SK-N-SH treated with all-trans-retinoic acid at 6 μM for 48 hours (cell line): ENCODE measurements around the gene SERPINF2.
"Not testable (repeated sequence)": the region's sequence is repeated elsewhere in the genome, so short reads cannot be mapped to it uniquely, and the experiment has no call there.

Experiments used
- ATAC-seq: fragments of 200-7000 bp; cut with Tn5 transposase; 3 replicates; pipeline ENCODE4 v1.9.1; 2020; ENCODE audit warnings: mild to moderate bottlenecking, moderate library complexity
- ARNTL ChIP-seq: fragments of 450-650 bp; formaldehyde crosslinking; IDR thresholded peaks from 2 replicates; pipeline ENCODE4 v1.5.0; 2020; ENCODE audit warnings: low read depth, mild to moderate bottlenecking, moderate library complexity, borderline replicate concordance
- BACH2 ChIP-seq: fragments of 250-450 bp; sonication (Bioruptor Pico); IDR thresholded peaks from 2 replicates; pipeline ENCODE4 v1.9.0; 2021; ENCODE audit warnings: mild to moderate bottlenecking, borderline replicate concordance
- CSDC2 ChIP-seq: fragments of 250-450 bp; sonication (Bioruptor Pico); IDR thresholded peaks from 2 replicates; pipeline ENCODE4 v1.5.0; 2020; ENCODE audit warnings: mild to moderate bottlenecking, moderate library complexity
- ESRRG ChIP-seq: fragments of 250-450 bp; sonication (Bioruptor Pico); IDR thresholded peaks from 2 replicates; pipeline ENCODE4 v1.6.1; 2021; ENCODE audit warnings: mild to moderate bottlenecking
- GLIS3 ChIP-seq: fragments of 250-450 bp; sonication (Bioruptor Pico); IDR thresholded peaks from 2 replicates; pipeline ENCODE4 v1.5.0; 2020; ENCODE audit warnings: mild to moderate bottlenecking, moderate library complexity
- ISL1 ChIP-seq: fragments of 250-450 bp; sonication (Bioruptor Pico); IDR thresholded peaks from 2 replicates; pipeline ENCODE4 v2.1.2; 2022; ENCODE audit warnings: mild to moderate bottlenecking, moderate library complexity
- OSR1 ChIP-seq: fragments of 250-450 bp; sonication (Bioruptor Pico); IDR thresholded peaks from 2 replicates; pipeline ENCODE4 v1.8.0; 2022; ENCODE audit warnings: moderate library complexity, mild to moderate bottlenecking, inconsistent platforms
- RARB ChIP-seq: fragments of 250-450 bp; sonication (Bioruptor Pico); IDR thresholded peaks from 2 replicates; pipeline ENCODE4 v1.8.0; 2021; ENCODE audit warnings: mild to moderate bottlenecking, moderate library complexity
- SNAI2 ChIP-seq: fragments of 250-450 bp; sonication (Bioruptor Pico); IDR thresholded peaks from 2 replicates; pipeline ENCODE4 v1.5.0; 2020; ENCODE audit warnings: mild to moderate bottlenecking, moderate library complexity
- TOX ChIP-seq: fragments of 250-450 bp; sonication (Bioruptor Pico); IDR thresholded peaks from 2 replicates; pipeline ENCODE4 v1.8.0; 2021; ENCODE audit warnings: mild to moderate bottlenecking, moderate library complexity, borderline replicate concordance
- ZC3H10 ChIP-seq: fragments of 250-450 bp; sonication (Bioruptor Pico); IDR thresholded peaks from 2 replicates; pipeline ENCODE4 v1.5.1; 2021; ENCODE audit warnings: mild to moderate bottlenecking, moderate library complexity
- ZFP3 ChIP-seq: fragments of 250-450 bp; sonication (Bioruptor Pico); IDR thresholded peaks from 2 replicates; pipeline ENCODE4 v1.5.0; 2020; ENCODE audit warnings: mild to moderate bottlenecking, moderate library complexity
- ZNF565 ChIP-seq: fragments of 450-650 bp; formaldehyde crosslinking; conservative IDR thresholded peaks from 2 replicates; pipeline ENCODE4 v1.5.0; 2020; ENCODE audit warnings: low read depth, mild to moderate bottlenecking, moderate library complexity
- ZNF70 ChIP-seq: fragments of 450-650 bp; formaldehyde crosslinking; IDR thresholded peaks from 2 replicates; pipeline ENCODE4 v1.5.0; 2020; ENCODE audit warnings: mild to moderate bottlenecking, moderate library complexity
- ZNF8 ChIP-seq: fragments of 450-650 bp; formaldehyde crosslinking; IDR thresholded peaks from 2 replicates; pipeline ENCODE4 v1.5.0; 2020; ENCODE audit warnings: mild to moderate bottlenecking, moderate library complexity
- TF ChIP-seq, protein P1 (sequence below): fragments of 250-450 bp; sonication (Bioruptor Pico); IDR thresholded peaks from 2 replicates; pipeline ENCODE4 v1.8.0; 2021; ENCODE audit warnings: low read depth, mild to moderate bottlenecking, moderate library complexity, borderline replicate concordance
- TF ChIP-seq, protein P2 (sequence below): fragments of 250-450 bp; sonication (Bioruptor Pico); IDR thresholded peaks from 2 replicates; pipeline ENCODE4 v1.5.0; 2020; ENCODE audit warnings: mild to moderate bottlenecking, moderate library complexity
- TF ChIP-seq, protein P3 (sequence below): fragments of 250-450 bp; sonication (Bioruptor Pico); IDR thresholded peaks from 2 replicates; pipeline ENCODE4 v1.5.1; 2020; ENCODE audit warnings: low read depth, mild to moderate bottlenecking, moderate library complexity
- TF ChIP-seq, protein P4 (sequence below): fragments of 250-450 bp; sonication (Bioruptor Pico); IDR thresholded peaks from 2 replicates; pipeline ENCODE4 v1.8.0; 2020; ENCODE audit warnings: mild to moderate bottlenecking, moderate library complexity, borderline replicate concordance

SERPINF2 gene

DNA sequence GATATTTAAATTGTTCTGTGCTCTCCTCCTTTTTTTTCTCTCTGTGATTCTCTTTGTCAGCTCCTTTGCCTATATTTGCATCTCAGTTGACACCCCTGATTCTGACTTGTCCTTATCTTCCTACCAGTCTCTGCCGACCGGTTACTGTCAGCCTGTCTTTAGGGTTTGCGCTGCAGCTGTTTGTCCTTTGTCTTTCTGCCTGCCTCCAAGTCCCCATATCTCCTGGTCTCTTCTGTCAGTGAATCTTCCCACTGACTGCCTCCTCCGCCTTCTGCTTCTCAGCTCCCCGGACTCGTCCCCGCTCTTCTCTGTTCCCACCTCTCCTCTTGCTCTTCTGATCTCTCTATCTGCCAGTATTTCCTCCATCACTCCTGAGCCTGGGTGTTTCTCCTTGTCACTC is 37.7 kb upstream of the SERPINF2 start:
- TF ChIP-seq RARB (CRISPR knock-in tag) (no peak), TOX (CRISPR knock-in tag) (no peak), ISL1 (CRISPR knock-in tag) (no peak), ZNF565 (no peak), GLIS3 (no peak), ESRRG (CRISPR knock-in tag) (no peak), BACH2 (no peak), ZNF8 (no peak), ARNTL (CRISPR knock-in tag) (no peak), CSDC2 (CRISPR knock-in tag) (no peak), ZNF70 (CRISPR knock-in tag) (no peak)
- TF ChIP-seq, protein P1, sequence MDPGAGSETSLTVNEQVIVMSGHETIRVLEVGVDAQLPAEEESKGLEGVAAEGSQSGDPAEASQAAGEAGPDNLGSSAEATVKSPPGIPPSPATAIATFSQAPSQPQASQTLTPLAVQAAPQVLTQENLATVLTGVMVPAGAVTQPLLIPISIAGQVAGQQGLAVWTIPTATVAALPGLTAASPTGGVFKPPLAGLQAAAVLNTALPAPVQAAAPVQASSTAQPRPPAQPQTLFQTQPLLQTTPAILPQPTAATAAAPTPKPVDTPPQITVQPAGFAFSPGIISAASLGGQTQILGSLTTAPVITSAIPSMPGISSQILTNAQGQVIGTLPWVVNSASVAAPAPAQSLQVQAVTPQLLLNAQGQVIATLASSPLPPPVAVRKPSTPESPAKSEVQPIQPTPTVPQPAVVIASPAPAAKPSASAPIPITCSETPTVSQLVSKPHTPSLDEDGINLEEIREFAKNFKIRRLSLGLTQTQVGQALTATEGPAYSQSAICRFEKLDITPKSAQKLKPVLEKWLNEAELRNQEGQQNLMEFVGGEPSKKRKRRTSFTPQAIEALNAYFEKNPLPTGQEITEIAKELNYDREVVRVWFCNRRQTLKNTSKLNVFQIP (CRISPR knock-in tag) = no peak
- TF ChIP-seq, protein P2, sequence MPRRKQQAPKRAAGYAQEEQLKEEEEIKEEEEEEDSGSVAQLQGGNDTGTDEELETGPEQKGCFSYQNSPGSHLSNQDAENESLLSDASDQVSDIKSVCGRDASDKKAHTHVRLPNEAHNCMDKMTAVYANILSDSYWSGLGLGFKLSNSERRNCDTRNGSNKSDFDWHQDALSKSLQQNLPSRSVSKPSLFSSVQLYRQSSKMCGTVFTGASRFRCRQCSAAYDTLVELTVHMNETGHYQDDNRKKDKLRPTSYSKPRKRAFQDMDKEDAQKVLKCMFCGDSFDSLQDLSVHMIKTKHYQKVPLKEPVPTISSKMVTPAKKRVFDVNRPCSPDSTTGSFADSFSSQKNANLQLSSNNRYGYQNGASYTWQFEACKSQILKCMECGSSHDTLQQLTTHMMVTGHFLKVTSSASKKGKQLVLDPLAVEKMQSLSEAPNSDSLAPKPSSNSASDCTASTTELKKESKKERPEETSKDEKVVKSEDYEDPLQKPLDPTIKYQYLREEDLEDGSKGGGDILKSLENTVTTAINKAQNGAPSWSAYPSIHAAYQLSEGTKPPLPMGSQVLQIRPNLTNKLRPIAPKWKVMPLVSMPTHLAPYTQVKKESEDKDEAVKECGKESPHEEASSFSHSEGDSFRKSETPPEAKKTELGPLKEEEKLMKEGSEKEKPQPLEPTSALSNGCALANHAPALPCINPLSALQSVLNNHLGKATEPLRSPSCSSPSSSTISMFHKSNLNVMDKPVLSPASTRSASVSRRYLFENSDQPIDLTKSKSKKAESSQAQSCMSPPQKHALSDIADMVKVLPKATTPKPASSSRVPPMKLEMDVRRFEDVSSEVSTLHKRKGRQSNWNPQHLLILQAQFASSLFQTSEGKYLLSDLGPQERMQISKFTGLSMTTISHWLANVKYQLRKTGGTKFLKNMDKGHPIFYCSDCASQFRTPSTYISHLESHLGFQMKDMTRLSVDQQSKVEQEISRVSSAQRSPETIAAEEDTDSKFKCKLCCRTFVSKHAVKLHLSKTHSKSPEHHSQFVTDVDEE = no peak
- TF ChIP-seq, protein P3, sequence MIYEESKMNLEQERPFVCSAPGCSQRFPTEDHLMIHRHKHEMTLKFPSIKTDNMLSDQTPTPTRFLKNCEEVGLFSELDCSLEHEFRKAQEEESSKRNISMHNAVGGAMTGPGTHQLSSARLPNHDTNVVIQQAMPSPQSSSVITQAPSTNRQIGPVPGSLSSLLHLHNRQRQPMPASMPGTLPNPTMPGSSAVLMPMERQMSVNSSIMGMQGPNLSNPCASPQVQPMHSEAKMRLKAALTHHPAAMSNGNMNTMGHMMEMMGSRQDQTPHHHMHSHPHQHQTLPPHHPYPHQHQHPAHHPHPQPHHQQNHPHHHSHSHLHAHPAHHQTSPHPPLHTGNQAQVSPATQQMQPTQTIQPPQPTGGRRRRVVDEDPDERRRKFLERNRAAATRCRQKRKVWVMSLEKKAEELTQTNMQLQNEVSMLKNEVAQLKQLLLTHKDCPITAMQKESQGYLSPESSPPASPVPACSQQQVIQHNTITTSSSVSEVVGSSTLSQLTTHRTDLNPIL = no peak
- TF ChIP-seq, protein P4, sequence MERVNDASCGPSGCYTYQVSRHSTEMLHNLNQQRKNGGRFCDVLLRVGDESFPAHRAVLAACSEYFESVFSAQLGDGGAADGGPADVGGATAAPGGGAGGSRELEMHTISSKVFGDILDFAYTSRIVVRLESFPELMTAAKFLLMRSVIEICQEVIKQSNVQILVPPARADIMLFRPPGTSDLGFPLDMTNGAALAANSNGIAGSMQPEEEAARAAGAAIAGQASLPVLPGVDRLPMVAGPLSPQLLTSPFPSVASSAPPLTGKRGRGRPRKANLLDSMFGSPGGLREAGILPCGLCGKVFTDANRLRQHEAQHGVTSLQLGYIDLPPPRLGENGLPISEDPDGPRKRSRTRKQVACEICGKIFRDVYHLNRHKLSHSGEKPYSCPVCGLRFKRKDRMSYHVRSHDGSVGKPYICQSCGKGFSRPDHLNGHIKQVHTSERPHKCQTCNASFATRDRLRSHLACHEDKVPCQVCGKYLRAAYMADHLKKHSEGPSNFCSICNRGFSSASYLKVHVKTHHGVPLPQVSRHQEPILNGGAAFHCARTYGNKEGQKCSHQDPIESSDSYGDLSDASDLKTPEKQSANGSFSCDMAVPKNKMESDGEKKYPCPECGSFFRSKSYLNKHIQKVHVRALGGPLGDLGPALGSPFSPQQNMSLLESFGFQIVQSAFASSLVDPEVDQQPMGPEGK (CRISPR knock-in tag) = no peak
- no peak for ATAC-seq

DNA sequence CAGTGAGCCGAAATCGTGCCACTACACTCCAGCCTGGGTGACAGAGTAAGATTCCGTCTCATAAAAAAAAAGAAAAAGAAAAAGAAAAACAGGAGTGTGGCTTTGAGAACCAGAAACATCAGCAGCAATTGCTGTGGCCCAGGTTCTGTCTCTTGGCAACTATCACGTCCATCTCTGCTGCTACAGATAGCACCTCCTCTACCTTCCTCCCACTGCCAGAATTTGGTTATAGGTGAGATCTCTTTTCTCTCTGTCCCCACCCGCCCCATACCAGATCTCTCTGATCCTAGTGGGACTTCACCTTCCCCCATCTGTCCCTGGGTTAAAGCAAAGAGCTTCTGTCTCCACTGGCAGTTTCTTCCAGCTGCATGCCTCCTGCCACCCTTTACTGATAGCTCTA is 35.6 kb upstream of the SERPINF2 start:
- TF ChIP-seq SNAI2 (CRISPR knock-in tag) = no peak
- TF ChIP-seq ISL1 (CRISPR knock-in tag) = no peak
- no peak for TF ChIP-seq ESRRG (CRISPR knock-in tag)
- no peak for TF ChIP-seq ZFP3 (CRISPR knock-in tag)
- no peak for TF ChIP-seq ZNF70 (CRISPR knock-in tag)
- no peak for TF ChIP-seq OSR1 (CRISPR knock-in tag)
- TF ChIP-seq CSDC2 (CRISPR knock-in tag) = no peak
- no peak for ATAC-seq

DNA sequence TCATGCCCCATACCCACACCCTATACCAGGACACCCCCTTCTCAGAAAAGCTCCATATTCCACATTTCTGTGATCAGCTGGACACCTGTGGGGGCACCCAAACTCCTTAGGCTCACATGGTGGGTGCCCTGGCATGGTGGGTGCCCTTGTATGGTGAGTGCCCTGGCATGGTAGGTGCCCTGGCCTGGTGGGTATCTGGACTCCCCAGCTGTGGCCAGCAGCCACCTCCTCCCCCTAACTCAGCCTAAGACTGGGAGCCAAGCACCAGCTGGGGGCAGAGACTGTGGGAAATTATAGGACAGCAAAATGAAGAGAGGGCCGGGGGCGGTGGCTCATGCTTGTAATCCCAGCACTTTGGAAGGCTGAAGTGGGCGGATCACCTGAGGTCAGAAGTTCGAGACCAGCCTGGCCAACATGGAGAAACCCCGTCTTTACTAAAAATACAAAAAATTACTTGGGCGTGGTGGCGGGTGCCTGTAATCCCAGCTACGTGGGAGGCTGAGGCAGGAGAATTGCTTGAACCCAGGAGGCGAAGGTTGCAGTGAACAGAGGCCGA is 33.8 kb upstream of the SERPINF2 start:
- not testable (repeated sequence) for ATAC-seq

DNA sequence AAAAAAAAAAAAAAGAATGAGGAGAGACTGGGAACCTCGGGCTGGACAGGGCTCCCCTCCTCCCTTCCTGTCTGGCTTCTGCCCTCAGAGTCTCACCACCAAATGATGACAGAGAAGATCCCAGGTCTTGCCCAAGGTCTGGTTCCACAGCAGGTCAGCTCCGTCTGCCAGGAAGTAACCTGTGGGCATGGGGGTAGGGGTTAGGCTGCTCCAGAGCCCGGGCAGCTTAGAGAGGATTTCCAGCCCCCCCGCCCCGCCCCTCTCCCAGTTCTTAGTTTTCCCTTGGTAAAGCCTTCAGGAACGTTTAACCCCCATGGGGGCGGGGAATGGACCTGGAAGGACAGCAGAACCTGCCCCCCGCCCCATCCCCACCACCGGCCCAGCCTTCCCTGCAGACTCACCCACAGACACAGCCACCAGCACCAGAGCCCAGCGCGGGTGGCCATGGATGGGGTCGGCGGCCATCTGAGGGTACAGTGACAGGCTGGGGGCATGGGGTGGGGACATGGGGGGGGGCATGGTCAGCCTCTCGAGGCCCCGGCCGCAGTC is 33.2 kb upstream of the SERPINF2 start:
- ATAC-seq = peak; percentile 3
- no peak for TF ChIP-seq ZC3H10 (CRISPR knock-in tag)
- no peak for TF ChIP-seq ZFP3 (CRISPR knock-in tag)
- TF ChIP-seq ZNF70 (CRISPR knock-in tag) = no peak
- TF ChIP-seq, protein P4 (CRISPR knock-in tag) = no peak
- TF ChIP-seq ISL1 (CRISPR knock-in tag) = no peak
- TF ChIP-seq ESRRG (CRISPR knock-in tag) = no peak
- TF ChIP-seq RARB (CRISPR knock-in tag) = no peak
- TF ChIP-seq, all 23 proteins: peak for 0
